Peyer's patch (tissue), 4 donors: ENCODE measurements around the gene NBAS. TPM values are rescaled to one million over a fixed set of nuclear protein-coding genes. Genes with fewer than 3 reads are reported as not detected.

ENCODE experiments used
- DNase-seq, 3 donors: peaks; one replicate each; pipeline ENCODE4 v3.0.0-alpha.2; 2017 to 2019
- H3K27ac ChIP-seq, 4 donors: fragments of 200-600 bp; sonication (generic); one replicate each; pipeline ENCODE4 v1.5.1; 2016 to 2019
- H3K27me3 ChIP-seq, 2 donors: fragments of 200-600 bp; sonication (generic); one replicate each; pipeline ENCODE4 v1.5.1; 2019
- H3K36me3 ChIP-seq, 3 donors: fragments of 200-600 bp; sonication (generic); one replicate each; pipeline ENCODE4 v1.5.1; 2016 to 2019
- H3K4me1 ChIP-seq, 4 donors: fragments of 200-600 bp; sonication (generic); one replicate each; pipeline ENCODE4 v1.5.1; 2016 to 2019
- H3K4me3 ChIP-seq, 4 donors: fragments of 200-600 bp; sonication (generic); 1 replicate in 3 of 4; 2 replicates in 1 of 4; pipeline ENCODE4 v1.5.1; 2016 to 2019; ENCODE audit warnings: mild to moderate bottlenecking in 1 of 4
- H3K9me3 ChIP-seq, 4 donors: fragments of 200-600 bp; sonication (generic); one replicate each; pipeline ENCODE4 v1.5.1; 2016 to 2019; ENCODE audit warnings: mild to moderate bottlenecking in 1 of 4
- CTCF ChIP-seq, 6 experiments: fragments of 450-650 bp in 4 of 6; fragments of 200-600 bp in 2 of 6; sonication (generic) in 1 of 6; IDR thresholded peaks; one replicate each; pipeline ENCODE4 v1.5.1; 2017 to 2019; ENCODE audit warnings: antibody characterized with exemption in 6 of 6, mild to moderate bottlenecking in 3 of 6, moderate library complexity in 1 of 6
- POLR2A ChIP-seq, 2 donors: fragments of 450-650 bp; IDR thresholded peaks; one replicate each; pipeline ENCODE4 v1.5.1; 2017; ENCODE audit warnings: antibody characterized with exemption in 2 of 2, mild to moderate bottlenecking in 2 of 2, moderate library complexity in 2 of 2
- total RNA-seq, 4 donors: library from RNA; depleted of rRNA; stranded (reverse); fragments of >200 nt; gene quantifications; one replicate each; pipeline ENCODE4 v1.1.0, GENCODE V29; 2016

The NBAS gene
- total RNA-seq, 4 donors from 2014 or later, result 43.2 to 70.2 (median 55.3) TPM

DNA sequence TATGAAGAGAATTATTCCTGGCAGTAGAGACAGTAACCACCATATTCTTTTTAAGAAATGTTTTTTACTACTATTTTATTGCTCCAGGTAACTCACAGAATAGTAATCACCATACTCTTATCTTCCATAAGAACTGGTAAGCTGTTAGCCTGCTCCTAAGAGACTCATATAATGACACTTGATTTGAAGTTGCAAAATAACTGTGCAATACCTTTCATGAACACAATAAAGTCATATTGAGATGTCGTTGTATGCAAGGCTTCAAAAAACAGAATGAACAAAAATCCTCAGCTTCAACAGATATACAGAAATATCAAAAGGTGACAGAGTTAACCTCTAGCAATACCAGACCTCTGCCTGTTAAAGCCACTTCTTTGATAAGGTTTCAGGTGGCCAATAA, 360.1 kb downstream of the NBAS start:
- no peaks in the 10 kb centered on the region for H3K4me1 ChIP-seq
- no peaks in the 10 kb centered on the region for H3K27me3 ChIP-seq
- no peaks in the 10 kb centered on the region for H3K9me3 ChIP-seq
- no peak for DNase-seq
- TF ChIP-seq POLR2A (IDR thresholded peaks at IDR 0.05) (no peak), CTCF (IDR thresholded peaks at IDR 0.05) (no peak)
- no peak overlapping the region for H3K27ac ChIP-seq
- H3K4me3 ChIP-seq, result no peak overlapping the region
- H3K36me3 ChIP-seq, result no peaks in the 10 kb centered on the region

DNA sequence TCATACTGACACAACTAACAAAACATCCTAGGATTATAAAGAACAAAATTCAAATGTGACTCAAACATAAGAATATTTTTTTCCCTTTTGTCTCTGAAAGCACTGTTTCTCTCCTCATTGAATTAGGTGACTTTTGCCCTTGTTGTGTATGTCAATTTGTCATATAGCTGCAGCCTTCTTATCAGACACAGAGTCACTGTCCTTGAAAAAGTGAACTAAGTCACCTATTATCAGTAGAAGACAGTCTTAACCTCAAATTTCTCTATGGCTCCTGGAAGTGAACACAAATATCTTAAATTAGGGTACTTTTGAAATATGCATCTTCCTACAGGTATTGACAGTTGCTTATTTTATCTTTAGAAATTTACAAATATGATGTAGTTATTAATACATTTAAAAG, 360.6 kb downstream of the NBAS start:
- no peaks in the 10 kb centered on the region for H3K27me3 ChIP-seq
- H3K27ac ChIP-seq, result no peak overlapping the region
- DNase-seq, result no peak
- H3K4me1 ChIP-seq, result no peaks in the 10 kb centered on the region
- no peaks in the 10 kb centered on the region for H3K9me3 ChIP-seq
- H3K36me3 ChIP-seq, result no peaks in the 10 kb centered on the region
- H3K4me3 ChIP-seq, result no peak overlapping the region
- TF ChIP-seq CTCF (IDR thresholded peaks at IDR 0.05), result no peak
- TF ChIP-seq POLR2A (IDR thresholded peaks at IDR 0.05), result no peak

- TF ChIP-seq CTCF (IDR thresholded peaks at IDR 0.05), result no peak
- no peak for TF ChIP-seq POLR2A (IDR thresholded peaks at IDR 0.05)
- no peaks in the 10 kb centered on the region for H3K36me3 ChIP-seq
- H3K4me1 ChIP-seq, result no peaks in the 10 kb centered on the region
- no peak overlapping the region for H3K4me3 ChIP-seq
- H3K27ac ChIP-seq, result no peak overlapping the region
- no peaks in the 10 kb centered on the region for H3K9me3 ChIP-seq
- DNase-seq, result no peak
- H3K27me3 ChIP-seq, result no peaks in the 10 kb centered on the region
Observed at GRCh38 chr2:15198051-15198450, 363.1 kb downstream of the NBAS start.

GRCh38 chr2:15195813-15196212, 365.3 kb downstream of the NBAS start:
- DNase-seq, result no peak
- Histone ChIP-seq H3K36me3 (no peaks in the 10 kb centered on the region), H3K27me3 (no peaks in the 10 kb centered on the region), H3K27ac (no peak overlapping the region), H3K4me1 (no peaks in the 10 kb centered on the region), H3K4me3 (no peak overlapping the region), H3K9me3 (no peaks in the 10 kb centered on the region)
- TF ChIP-seq POLR2A (IDR thresholded peaks at IDR 0.05) (no peak), CTCF (IDR thresholded peaks at IDR 0.05) (no peak)

DNA sequence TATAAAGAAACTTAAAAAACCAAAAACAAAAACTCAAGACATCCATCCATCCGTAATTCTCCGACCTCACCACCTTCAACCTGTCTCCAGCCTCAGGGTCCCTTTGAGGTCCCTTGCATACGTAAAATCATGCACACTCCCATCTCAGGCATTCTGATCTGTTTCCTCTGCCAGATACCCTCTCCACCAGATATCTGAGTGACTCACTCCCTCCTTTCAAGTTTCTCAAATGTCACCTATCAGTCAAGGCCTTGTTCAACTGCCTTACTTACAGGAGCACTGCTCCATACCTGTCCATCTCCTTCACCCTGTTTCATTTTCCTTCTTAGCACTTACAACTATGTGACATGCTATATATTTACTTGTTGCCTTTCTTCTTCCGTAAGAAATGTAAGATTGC, 369.3 kb downstream of the NBAS start:
- Histone ChIP-seq H3K27me3 (no peaks in the 10 kb centered on the region), H3K9me3 (no peaks in the 10 kb centered on the region), H3K4me3 (no peak overlapping the region), H3K36me3 (peaks cover 0 to 11% (median 0%) of the 10 kb centered on the region in 3 donors), H3K27ac (no peak overlapping the region), H3K4me1 (no peaks in the 10 kb centered on the region)
- DNase-seq, result no peak
- TF ChIP-seq CTCF (IDR thresholded peaks at IDR 0.05) (no peak), POLR2A (IDR thresholded peaks at IDR 0.05) (no peak)

GRCh38 chr2:15189216-15189615, 371.9 kb downstream of the NBAS start:
- Histone ChIP-seq H3K27ac (no peak overlapping the region), H3K36me3 (peaks cover 0 to 19% (median 0%) of the 10 kb centered on the region in 3 donors), H3K27me3 (no peaks in the 10 kb centered on the region), H3K4me1 (no peaks in the 10 kb centered on the region), H3K9me3 (no peaks in the 10 kb centered on the region), H3K4me3 (no peak overlapping the region)
- TF ChIP-seq POLR2A (IDR thresholded peaks at IDR 0.05) (no peak), CTCF (IDR thresholded peaks at IDR 0.05) (no peak)
- DNase-seq, result no peak
